GM21717 (cell line): ENCODE measurements around the gene CCNI.
A peak's percentile ranks its signal among the peaks of the same experiment; 100 is the strongest.
"Not testable (repeated sequence)": the region's sequence is repeated elsewhere in the genome, so short reads cannot be mapped to it uniquely, and the experiment has no call there.

Experiments used
- ATAC-seq: cut with Tn5 transposase; IDR thresholded peaks from one replicate; pipeline ENCODE4 v1.9.1; 2021; ENCODE audit warnings: mild to moderate bottlenecking, moderate library complexity; ENCODE audit not compliant: unreplicated experiment

The CCNI gene

DNA sequence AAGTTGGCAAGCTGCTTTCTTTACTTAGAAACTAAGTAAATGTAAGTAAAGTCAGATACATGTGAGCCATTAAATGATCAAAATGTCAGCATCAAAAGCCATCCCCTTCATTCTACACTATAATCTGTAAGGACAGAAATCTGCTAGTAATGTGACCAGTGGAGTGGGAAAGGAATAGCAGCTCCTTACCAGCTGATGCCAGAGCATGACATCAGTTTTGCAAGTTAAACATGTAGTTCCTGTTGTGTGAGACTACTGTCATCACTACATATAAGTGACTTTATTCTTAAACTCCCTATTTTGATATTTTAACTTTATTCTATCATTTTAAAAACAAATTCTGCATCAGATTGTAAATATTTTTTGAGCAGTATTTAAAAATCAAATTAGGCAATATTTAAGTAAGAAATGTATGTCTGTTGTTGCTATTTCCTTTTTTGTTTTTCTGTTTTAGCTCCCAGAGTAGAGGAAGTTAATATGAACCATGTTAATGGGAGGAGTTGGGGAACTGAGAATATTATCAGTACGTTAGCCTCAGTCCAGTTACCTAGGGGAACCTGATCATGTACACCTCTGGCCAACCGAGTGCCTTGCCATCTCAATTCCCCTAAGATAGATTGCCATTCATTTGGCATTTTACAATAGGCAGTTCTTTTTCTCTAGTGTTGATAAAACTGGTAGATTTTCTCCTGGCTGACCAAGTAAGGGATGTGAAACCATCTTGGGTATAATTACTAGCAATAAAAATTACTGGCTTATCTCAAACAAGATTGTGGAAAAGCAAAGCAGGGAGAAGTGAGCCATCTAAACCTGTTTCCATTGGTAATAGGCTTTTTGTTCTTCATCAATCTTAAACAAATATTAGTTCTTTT, 34.7 kb downstream of the CCNI start:
- ATAC-seq, result no peak

DNA sequence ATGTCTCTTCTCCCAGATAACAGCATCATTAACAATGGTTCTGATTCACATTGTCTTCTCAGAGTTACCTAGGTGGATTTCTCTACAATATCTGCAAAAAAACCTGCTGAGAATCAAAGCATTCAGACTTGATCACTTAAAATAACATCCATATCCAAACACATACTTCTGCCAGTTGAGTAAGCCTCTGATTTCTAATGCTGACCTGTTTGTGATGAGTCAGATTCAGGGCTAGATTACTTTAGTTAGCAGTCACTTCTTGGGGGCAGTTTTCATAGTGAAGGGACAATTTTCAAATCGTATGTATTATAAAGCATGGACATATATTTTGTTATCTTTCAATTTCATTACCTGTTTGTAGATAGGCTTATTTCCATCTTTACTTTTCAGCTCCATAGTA, 35.5 kb downstream of the CCNI start:
- no peak for ATAC-seq

GRCh38 chr4:77039796-77040195, 36.0 kb downstream of the CCNI start:
- no peak for ATAC-seq

DNA sequence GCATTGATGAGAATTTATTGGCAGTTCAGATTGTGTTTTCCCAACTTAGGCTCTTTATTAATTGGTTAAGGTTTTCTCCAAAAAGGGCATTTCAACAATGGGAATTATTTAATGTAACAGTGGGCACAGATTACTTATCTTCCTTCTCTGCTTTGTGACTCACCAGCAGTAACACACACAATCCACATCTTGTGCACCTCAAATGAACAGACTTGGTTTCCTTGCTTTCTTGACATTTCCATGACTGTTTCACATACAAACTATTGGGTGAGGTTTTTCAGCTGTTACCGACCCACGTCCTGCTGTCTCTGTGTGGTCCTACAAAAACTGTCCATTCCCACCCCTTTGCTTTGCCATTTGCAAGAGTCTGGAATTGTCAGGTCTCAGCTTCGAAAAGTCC, 38.1 kb downstream of the CCNI start:
- no peak for ATAC-seq

DNA sequence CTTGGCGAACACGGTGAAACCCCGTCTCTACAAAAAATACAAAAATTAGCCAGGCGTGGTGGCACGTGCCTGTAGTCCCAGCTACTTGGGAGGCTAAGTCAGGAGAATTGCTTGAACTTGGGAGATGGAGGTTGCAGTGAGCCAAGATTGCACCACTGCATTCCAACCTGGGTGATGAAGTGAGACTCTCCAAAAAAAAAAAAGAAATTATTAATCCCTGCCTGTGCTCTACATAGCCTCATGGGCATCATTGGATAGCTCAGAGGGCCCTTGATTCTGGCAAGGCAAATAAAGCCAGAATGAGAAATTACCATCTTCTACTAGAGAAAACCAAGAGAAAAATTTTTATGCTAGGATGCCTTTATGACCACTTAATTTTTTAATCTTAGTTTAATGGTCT, 38.6 kb downstream of the CCNI start:
- ATAC-seq, result not testable (repeated sequence)

GRCh38 chr4:77036206-77036605, 39.6 kb downstream of the CCNI start:
- ATAC-seq, result no peak

GRCh38 chr4:77035153-77035552, 40.6 kb downstream of the CCNI start:
- ATAC-seq, result no peak

DNA sequence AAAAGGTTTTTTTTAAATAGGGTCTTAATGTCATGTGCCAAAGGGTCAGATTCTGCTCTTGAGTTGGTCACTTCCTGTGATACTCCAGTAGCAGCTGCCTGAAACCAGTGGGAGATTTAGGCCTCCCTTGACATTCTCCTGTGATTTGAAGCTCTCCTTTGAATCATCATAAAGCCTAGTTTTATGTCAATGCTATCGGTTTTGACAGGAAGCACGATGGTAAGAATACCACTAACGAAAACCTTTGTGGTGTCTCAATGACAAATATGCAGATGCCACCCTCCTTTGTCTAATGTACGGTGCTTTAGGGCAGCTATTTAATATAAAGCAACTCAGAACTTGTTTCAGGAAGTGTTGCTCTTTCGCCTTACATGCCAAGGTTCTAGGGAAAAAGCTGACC, 44.2 kb downstream of the CCNI start:
- ATAC-seq, result no peak

DNA sequence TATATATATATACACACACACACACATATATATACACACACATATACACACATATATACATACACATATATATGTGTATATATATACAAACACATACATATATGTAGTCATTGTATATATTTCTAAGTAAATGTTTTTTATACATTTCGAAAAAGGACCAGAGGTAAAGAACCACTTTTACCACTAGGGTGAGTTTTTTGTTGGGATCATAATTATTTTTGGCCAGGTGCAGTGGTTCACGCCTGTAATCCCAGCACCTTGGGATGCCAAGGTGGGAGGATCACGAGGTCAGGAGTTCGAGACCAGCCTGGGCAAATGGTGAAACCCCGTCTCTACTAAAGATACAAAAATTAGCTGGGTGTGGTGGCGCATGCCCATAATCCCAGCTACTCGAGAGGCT, 46.0 kb downstream of the CCNI start:
- ATAC-seq, result not testable (repeated sequence)

DNA sequence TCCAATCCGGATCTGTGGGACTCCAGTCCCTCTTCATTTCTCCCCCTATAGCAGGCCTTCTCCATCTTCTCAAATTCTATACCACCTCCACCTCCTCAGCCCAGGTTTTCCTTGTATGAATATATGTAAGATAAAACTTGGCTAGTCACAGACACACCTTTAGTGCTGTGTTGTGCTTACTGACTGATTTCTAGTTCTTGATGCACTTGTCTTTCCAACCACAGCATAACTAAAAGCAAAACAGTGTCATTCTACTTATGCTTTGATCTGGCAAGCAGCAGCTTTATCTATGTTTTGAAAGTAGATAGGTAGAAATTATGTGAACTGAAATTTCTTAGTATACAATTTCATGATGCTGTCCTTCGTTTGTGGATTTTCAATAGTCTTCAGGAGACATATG, 47.5 kb downstream of the CCNI start:
- no peak for ATAC-seq

DNA sequence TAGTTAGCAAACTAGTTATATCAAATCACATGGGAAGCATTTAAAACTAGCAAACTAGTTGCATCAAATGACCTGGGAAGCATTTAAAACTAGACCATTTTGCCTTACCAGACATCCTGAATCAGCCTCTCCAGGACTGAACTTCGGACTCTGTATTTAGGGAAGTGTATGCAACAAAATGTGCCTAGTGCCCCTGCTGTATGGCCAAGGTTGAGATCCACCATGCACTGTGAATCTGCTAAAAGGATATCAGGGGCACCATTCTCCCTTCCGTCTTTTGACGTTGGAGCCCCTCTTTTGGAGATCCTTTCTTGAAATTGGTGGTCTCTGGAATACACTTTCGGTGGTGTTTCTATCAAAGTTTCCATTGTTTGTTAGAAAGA, 49.5 kb downstream of the CCNI start:
- ATAC-seq, result no peak

DNA sequence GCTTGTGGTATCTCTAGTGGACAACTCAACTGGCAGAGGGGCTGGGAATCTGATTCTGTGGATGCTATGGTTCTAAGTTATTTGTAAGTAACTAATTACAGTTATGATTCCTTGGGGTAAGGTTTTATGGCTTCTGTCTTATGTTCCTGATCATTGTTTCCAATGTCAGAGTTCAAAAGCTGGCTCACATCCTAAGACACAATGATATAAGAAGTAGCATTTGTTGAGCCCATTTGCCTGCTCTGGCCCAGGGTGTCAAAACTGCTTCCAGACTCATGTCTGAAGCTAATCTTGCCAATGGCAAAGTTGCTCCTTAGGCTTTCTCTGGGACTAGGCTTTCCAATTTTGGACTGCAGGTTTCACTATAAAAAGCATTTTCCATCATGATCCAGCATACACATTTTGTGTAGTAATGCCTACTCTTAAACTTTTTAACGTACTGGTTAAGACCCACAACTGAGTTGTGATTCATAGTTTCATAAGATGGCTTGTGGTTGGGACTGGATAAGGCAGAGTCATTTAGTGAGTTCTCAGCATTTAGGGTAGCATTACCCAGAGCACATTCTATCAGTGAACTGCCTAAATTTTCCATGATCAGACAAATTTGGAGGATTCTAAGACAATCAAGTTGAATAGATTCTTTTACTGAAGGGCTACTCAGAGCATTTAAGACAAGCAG, 50.0 kb downstream of the CCNI start:
- ATAC-seq, result peak; percentile 83

GRCh38 chr4:77023920-77024319, 51.9 kb downstream of the CCNI start:
- no peak for ATAC-seq

DNA sequence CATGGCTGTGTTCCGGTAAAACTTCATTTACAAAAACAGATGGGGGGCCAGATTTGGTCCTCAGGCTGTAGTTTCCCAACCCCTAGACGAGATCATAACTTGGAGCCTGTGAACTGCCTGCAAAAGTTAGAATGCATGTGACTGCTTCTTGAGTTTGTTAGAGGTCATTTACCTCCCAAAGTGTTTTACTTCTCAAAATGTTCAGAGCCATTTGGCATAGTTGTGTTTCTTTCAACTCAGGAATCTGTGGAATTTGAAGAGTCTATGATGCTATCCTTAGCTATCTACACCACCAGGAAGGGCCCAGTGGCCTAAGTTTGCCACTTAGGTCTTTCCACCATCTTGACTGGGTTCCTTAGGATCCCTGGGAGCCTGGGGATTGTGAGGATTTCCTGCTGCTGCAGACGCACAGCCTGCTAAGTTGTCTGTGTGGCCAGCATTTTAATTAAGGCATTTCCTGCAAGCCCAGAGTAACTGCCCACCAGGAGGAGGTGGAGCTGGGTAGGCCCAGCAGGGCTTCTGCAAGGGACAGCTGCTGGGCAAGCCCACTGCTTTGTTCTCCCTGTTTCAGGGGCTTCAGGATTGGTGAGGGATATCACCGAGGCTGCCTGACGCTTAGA, 53.1 kb downstream of the CCNI start:
- ATAC-seq, result no peak

DNA sequence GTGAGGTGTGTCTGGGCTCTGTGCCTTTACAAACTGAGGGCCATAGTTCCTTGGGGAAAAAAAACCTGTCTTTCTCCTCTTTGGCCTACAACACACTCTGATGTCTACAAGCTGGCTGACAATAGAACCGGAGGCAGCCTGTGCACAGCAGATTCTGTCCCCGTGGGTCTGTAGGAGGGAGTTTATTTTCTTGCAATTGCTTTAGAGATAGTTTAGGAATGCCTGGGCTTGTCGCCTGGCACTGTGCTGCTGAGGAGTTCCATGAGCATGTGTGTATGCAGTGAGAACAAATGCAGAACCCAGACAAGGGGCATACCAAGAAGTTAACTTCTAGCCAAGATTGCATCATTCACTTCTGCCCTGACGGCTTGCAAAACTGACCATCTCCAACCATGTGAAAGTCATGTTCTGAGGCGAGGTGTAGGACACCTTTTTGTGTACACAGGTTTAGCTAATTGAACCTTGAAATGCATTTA, 54.1 kb downstream of the CCNI start:
- ATAC-seq, result no peak

DNA sequence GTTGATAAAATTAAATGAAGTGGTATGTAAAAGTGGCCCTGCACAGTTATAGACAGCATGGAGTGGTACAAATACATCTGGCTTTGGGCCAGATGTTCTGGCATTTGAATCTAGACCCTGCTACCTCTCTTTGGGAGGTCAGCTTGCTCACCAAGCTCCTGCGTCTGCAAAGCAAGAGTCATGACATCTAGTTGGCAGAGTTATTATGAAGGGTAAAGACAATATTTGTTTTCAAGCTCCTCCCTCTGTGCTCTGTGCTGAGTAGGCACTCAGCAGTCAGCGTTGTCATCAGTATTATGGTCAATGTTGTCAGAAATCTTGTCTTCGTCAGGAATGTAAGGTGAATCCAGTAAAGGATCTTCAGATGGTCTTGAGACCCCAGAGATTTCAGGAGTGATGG, 55.8 kb downstream of the CCNI start:
- ATAC-seq, result no peak

DNA sequence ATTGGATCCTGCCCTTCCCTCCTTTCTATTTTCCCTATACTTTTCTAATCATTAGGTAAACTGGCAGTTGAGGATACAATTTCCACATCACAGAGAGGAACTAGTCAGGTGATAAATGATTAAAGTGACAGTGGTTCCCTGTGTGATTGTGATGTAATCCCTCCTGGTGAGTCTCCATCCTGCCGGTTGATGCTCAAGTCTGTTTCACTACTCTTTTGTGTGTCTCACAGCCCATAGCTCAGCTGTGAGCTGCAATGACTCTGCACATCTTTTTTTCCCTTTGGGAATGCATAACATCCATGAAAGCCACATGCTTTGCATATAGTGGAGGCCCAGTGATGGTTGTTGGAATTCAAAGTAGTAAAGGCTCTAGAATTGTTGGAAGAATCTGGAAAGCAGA, 60.4 kb downstream of the CCNI start:
- no peak for ATAC-seq

GRCh38 chr4:77014256-77014655, 61.5 kb downstream of the CCNI start:
- no peak for ATAC-seq

DNA sequence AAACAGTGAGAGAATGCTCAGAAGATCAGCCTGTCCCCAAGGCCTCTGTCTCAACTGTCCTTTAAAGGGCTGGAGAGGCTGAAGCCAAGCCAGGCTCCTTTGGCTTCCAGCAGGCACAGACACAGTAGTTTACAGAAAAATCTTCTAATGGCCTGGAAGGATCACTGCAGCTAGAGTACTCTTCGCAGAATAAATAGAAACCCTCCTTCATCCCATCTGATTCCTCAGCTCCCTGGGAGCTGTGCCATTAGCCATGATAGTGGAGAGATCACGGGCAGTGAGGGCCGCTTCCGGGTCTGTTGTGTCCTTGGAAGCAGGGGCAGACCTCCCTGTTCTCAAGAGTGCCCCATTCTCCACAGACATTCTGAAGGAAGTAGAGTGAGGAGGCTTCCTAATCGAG, 63.1 kb downstream of the CCNI start:
- ATAC-seq, result no peak

DNA sequence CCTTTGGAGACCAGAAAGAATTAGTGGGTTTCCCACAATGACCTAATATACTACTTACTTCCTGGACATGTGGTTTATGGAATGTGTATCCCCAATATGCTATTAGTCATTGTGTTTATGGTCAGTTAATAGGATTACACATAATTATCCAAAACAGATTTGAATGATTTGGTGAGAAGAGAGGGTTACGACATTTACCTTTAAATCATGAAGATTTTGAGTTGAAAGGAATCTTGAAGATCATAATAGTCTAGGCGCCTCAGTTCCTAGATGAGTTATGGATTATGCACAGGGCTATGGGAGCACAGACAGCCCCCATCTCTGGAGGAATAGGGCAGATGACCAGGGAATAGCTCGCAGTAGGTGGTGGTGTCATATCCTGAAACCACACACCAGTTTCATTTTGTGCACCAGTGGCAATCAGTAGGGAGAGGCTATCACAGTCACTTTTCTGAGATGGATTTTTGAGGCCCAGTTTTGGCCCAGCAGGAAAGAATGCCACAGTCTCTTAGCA, 64.9 kb downstream of the CCNI start:
- ATAC-seq, result no peak

DNA sequence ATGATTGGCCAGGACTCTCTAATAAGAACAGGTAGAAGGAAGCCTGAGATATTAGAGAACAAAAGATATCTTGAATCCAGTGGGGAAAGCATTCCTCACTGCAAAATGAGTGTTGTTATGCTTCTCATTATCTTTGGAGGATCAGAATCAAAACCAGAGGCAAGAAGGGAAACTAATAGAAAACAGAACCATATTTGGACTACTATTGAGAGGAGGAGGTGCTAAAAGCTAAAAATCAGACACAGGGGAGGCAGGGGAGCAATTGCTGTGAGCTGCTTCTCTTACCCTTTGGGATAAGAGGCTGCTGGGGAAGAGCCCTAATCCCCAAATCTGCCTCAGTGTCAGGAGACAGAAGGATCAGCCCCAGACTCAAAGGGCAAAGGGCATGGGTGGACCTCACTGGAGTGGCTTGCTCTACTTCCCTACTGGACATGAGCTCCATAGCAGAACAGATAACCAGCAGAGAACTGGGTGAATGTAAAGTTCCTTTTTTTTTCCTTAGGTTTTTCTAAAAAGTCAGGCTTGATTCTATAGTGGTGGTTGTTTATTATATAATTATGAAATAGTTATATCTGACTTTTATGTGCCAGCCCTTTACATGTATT, 66.2 kb downstream of the CCNI start:
- no peak for ATAC-seq
